GM21526 (cell line): ENCODE measurements around the gene RAB3C.
A peak's percentile ranks its signal among the peaks of the same experiment; 100 is the strongest.
"Not testable (repeated sequence)": the region's sequence is repeated elsewhere in the genome, so short reads cannot be mapped to it uniquely, and the experiment has no call there.

Experiments
- ATAC-seq: cut with Tn5 transposase; IDR thresholded peaks from one replicate; pipeline ENCODE4 v1.9.1; 2021; ENCODE audit warnings: moderate library complexity; ENCODE audit not compliant: unreplicated experiment, low FRiP score

The RAB3C gene, protein sequence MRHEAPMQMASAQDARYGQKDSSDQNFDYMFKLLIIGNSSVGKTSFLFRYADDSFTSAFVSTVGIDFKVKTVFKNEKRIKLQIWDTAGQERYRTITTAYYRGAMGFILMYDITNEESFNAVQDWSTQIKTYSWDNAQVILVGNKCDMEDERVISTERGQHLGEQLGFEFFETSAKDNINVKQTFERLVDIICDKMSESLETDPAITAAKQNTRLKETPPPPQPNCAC

GRCh38 chr5:58582803-58583491, at the start of gene RAB3C:
Gene RAB3C (plus strand): TSS chr5:58583075. CDS start chr5:58583209, 134 bp downstream.
- peak; percentile 100 for ATAC-seq

DNA sequence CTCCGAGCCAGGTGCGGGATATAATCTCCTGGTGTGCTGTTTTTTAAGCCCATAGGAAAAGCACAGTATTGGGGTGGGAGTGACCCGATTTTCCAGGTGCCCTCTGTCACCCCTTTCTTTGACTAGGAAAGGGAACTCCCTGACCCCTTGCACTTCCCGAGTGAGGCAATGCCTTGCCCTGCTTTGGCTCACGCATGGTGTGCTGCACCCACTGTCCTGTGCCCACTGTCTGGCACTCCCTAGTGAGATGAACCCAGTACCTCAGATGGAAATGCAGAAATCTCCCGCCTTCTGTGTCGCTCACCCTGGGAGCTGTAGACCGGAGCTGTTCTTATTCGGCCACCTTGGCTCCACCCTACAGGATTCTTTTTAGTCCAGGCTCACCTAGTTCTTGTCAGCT, 40.9 kb upstream of the RAB3C start:
- ATAC-seq = not testable (repeated sequence)

- no peak for ATAC-seq
These were observed 40.2 kb upstream of the RAB3C start for GRCh38 chr5:58542709-58543108.

- no peak for ATAC-seq
These were observed 39.2 kb upstream of the RAB3C start for GRCh38 chr5:58543723-58544122.

- ATAC-seq = no peak
These were observed 38.7 kb upstream of the RAB3C start for GRCh38 chr5:58544195-58544594.

- ATAC-seq = no peak
These were observed 37.9 kb upstream of the RAB3C start for GRCh38 chr5:58544926-58545325.

DNA sequence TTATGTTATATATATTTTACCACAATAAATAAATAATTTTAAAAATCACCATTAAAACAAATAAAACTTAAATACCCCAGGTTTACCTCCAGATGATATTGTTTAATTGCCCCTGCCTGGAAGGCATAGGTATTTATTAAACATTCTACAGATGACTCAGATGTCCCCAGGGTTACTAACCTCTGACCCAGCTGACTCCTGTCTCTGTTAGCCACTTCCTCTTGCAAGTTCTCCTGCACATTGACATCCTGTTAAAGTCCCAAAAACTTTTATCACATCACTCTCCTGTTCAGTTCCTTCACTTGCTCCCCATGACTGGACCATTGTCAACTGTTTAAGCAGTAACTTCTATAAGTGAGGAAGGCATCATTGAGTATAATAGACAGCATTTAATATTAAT, 37.0 kb upstream of the RAB3C start:
- no peak for ATAC-seq

DNA sequence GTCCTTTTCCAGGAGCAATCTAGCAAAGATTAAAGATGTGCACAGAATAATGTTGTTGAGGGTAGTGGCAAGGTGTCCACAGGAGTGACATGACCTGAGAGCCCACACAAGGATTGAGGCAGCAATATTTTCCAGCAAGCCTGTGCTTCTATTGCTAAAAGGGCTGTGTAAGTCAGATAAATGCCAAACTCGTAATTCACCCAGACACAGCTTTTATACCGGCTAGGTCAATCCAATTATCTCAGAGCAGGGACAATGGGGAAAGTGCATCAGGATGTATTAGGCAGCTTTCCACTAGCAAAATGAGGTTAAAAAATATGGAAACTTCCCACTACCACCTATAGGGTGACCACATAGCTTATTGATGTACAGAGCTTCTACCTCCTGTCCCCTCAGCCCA, 34.8 kb upstream of the RAB3C start:
- ATAC-seq = no peak

GRCh38 chr5:58551492-58551891, 31.4 kb upstream of the RAB3C start:
- ATAC-seq = no peak

DNA sequence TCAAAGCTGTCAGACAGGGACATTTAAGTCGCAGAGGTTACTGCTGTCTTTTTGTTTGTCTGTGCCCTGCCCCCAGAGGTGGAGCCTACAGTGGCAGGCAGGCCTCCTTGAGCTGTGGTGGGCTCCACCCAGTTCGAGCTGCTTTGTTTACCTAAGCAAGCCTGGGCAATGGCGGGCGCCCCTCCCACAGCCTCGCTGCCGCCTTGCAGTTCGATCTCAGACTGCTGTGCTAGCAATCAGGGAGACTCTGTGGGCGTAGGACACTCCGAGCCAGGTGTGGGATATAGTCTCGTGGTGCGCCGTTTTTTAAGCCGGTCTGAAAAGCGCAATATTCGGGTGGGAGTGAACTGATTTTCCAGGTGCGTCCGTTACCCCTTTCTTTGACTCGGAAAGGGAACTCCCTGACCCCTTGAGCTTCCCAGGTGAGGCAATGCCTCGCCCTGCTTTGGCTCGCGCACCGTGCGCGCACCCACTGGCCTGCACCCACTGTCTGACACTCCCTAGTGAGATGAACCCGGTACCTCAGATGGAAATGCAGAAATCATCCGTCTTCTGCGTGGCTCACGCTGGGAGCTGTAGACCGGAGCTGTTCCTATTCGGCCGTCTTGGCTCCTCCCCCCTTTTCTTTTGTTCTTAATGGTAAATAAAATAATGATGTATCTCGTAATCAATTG, 25.1 kb upstream of the RAB3C start:
- not testable (repeated sequence) for ATAC-seq

DNA sequence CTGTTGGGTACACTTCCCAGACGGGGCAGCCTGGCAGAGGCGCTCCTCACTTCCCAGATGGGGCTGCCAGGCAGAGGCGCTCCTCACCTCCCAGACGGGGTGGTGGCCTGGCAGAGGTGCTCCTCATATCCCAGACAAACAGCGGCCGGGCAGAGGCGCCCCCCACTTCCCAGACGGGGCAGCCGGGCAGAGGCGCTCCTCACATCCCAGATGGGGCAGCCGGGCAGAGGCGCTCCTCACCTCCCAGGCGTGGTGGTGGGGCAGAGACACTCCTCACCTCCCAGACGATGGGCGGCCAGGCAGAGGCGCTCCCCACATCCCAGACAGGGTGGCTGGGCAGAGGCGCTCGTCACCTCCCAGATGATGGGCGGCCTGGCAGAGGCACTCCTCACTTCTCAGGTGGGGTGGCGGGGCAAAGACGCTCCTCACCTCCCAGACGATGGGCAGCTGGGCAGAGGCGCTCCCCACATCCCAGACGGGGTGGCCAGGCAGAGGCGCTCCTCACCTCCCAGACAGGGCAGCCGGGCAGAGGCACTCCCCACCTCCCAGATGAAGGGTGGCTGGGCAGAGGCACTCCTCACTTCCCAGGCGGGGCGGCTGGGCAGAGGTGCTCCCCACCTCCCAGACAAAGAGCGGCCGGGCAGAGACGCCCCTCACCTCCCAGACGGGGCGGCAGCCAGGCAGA, 19.7 kb upstream of the RAB3C start:
- ATAC-seq = not testable (repeated sequence)

- not testable (repeated sequence) for ATAC-seq
These were observed 18.6 kb upstream of the RAB3C start for GRCh38 chr5:58564043-58564832.

GRCh38 chr5:58565033-58565432, 17.8 kb upstream of the RAB3C start:
- ATAC-seq = no peak

DNA sequence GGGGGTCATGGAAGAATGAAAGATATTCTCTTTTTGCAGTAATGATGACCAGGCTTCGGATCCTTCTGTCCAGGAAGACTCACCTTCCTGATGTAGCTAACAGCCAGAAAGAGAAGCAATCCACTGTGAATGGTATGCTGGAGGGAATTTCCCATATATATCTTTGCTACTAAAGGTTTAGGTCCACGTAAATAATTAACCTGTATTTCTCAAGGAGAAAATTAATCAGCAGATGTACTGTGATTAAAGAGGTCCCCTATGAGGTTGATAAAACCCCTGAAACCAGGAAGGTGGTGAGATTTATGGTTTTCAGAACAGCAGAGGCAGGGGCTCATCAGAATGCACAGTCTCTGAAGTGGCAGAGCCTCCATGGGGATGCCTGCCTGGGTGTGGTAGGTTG, 11.4 kb upstream of the RAB3C start:
- no peak for ATAC-seq

- not testable (repeated sequence) for ATAC-seq
These were observed 9.9 kb upstream of the RAB3C start for GRCh38 chr5:58572973-58573372.

DNA sequence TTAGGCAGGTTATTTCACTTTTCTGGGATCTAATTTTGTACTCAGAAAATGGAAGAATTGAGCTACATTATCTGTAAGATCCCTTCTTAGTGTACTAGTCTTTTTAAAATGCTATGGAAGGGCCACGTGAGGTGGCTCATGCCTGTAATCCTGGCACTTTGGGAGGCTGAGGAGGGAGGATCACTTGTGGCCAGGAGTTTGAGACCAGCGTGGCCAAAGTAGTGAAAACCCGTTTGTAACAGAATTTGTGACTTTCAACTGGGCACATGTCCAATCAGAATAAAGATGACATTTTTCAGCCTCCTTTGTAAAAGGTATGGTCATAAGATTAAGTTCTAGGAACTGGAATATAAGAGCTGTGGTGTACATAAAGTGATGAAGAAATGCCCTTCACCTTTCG, 3.1 kb upstream of the RAB3C start:
- ATAC-seq = no peak

DNA sequence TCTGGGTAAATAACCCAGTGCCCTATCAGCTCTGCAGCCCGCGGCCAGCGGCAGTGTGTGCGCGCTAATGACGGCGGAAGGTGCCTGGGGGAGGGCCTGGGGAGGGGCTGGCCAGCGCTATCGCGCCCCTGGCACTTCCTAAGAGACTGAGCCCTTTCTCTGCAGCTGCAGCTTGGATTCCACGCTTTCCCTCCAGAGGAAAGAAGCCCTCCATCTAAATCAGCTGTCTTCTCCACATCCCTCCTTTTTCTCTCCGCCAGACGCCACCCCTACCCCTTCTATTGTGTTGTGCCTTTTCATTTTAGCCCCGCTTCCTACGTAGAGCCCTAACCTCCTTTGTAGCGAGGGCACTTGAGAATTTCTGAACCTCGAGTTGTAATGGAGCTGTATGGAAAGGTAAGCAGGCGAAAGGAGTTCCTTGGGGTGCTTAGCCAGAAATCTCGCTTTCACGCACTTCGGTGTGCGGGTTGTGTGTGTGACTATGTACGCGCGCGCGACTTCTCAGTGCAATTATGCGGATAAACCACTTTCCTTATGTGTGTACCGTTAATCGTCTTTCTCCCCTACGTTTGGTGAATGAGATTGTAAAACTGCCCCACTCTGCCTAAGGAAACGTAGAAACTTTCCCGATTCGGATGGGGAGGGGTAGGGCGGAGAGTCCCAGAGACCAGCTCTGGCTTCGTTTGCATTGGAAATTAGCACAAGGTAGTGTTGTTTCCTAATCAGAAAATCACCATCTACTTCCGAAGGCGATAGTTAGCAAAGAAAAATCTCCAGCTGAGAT, 664 bp upstream of the RAB3C start:
- peak; percentile 12 for ATAC-seq

- ATAC-seq = no peak
These were observed 13.1 kb downstream of the RAB3C start for GRCh38 chr5:58595952-58596351.

DNA sequence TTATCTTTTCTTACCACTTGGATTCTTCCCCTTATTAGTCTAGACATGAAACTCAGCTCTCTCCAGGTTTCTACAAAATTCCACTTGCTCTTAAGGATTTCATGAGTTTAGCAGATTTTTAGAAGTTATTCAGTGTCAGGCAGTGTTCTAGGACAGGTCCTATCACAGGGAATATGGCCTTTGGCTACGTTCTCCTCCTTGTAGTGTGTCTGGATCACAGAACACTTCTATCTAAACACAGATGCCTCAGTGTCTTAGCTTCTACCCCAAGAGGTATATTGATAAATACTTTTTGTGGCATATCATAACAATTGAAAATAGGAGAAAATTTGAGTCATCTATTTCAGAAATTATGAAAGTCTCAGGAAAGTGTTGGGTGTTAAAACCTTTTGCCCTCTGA, 15.6 kb downstream of the RAB3C start:
- no peak for ATAC-seq

DNA sequence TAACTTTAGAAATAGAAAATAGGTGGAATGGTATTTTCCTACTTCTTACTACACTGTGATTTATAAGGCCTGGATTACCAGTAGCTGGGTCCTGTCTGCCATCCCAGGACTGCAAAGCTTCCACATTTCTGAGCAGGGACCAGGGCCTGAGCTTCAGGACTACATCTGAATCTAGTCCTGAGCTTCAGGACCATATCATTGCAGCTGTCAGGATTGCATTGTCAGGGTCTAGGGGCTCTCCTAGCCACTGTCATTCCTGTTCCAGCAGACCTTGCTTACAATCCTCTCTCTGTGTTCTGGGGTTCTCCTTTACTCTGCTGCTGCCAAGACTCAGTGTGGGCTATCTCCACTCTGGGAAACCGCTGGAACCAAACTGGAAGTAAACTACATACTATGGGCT, 16.3 kb downstream of the RAB3C start:
- no peak for ATAC-seq
